ENCODE results near the gene BMPR1B. TPM values are rescaled to one million over a fixed set of nuclear protein-coding genes. Genes with fewer than 3 reads are reported as not detected.

BMPR1B gene
- total and polyA plus RNA-seq, 2 donors (not counting 1 experiment from before 2014, with no cell fraction given): not detected

GRCh38 chr4:95014068-95014467 lies 256.3 kb downstream of the BMPR1B start:
- no peak overlapping the region for H3K27ac Mint-ChIP-seq
- no peaks in the 10 kb centered on the region for H3K4me1 Mint-ChIP-seq
- Histone ChIP-seq H3K4me1 (ENCODE audit: control insufficient read depth in 2 of 2, insufficient read depth in 2 of 2, low read length in 2 of 2) (no peaks in the 10 kb centered on the region), H2AFZ (ENCODE audit: insufficient read depth, low read depth, low read length, poor library complexity, severe bottlenecking) (no peak overlapping the region), H3K36me3 (replicated peaks in 1 of 2; ENCODE audit: control extremely low read depth in 1 of 2, control insufficient read depth in 1 of 2, extremely low read depth in 1 of 2, insufficient read depth in 2 of 2, low read length in 1 of 2) (no peaks in the 10 kb centered on the region), H3K4me2 (replicated peaks; ENCODE audit: low read depth, low read length, poor library complexity, severe bottlenecking) (no peak overlapping the region), H3K79me2 (ENCODE audit: control insufficient read depth, insufficient read depth, low read length) (no peaks in the 10 kb centered on the region), H3K4me3 (ENCODE audit: control extremely low read depth in 1 of 5, extremely low read depth in 1 of 5, insufficient read depth in 1 of 5, low read depth in 2 of 5, low read length in 4 of 5) (no peak overlapping the region), H4K20me1 (ENCODE audit: control insufficient read depth, insufficient read depth, low read length, poor library complexity, severe bottlenecking) (no peaks in the 10 kb centered on the region), H3K9ac (ENCODE audit: low read length) (no peak overlapping the region), H3K27ac (ENCODE audit: low read length in 2 of 2) (no peak overlapping the region), H3K9me3 (ENCODE audit: control extremely low read depth in 1 of 3, control insufficient read depth in 2 of 3, insufficient read depth in 1 of 3, low read length in 2 of 3) (no peaks in the 10 kb centered on the region), H3K27me3 (replicated peaks in 1 of 4; ENCODE audit: control extremely low read depth in 1 of 4, control insufficient read depth in 3 of 4, insufficient read depth in 4 of 4, low read length in 3 of 4) (no peaks in the 10 kb centered on the region)
- no peak for ATAC-seq (ENCODE audit: low read depth)
- H3K27me3 Mint-ChIP-seq: no peaks in the 10 kb centered on the region
- H3K9me3 Mint-ChIP-seq (ENCODE audit: insufficient read depth): no peaks in the 10 kb centered on the region
- ChIA-PET POLR2A (no interaction called here), CTCF (no interaction called here)
- H3K4me3 Mint-ChIP-seq: no peak overlapping the region
- intact Hi-C loops (cut with micrococcal nuclease): no loop called here
- no peak for DNase-seq
- no CpG with 5 or more reads among the region's 1 CpG for WGBS (ENCODE audit: insufficient coverage)
- TF ChIP-seq, protein P1, sequence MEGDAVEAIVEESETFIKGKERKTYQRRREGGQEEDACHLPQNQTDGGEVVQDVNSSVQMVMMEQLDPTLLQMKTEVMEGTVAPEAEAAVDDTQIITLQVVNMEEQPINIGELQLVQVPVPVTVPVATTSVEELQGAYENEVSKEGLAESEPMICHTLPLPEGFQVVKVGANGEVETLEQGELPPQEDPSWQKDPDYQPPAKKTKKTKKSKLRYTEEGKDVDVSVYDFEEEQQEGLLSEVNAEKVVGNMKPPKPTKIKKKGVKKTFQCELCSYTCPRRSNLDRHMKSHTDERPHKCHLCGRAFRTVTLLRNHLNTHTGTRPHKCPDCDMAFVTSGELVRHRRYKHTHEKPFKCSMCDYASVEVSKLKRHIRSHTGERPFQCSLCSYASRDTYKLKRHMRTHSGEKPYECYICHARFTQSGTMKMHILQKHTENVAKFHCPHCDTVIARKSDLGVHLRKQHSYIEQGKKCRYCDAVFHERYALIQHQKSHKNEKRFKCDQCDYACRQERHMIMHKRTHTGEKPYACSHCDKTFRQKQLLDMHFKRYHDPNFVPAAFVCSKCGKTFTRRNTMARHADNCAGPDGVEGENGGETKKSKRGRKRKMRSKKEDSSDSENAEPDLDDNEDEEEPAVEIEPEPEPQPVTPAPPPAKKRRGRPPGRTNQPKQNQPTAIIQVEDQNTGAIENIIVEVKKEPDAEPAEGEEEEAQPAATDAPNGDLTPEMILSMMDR (IDR thresholded peaks at IDR 0.05): no peak
- TF ChIP-seq EZH2 (IDR thresholded peaks at IDR 0.05; ENCODE audit: borderline replicate concordance, insufficient read depth, low read depth, low read length, poor library complexity, severe bottlenecking): no peak

DNA sequence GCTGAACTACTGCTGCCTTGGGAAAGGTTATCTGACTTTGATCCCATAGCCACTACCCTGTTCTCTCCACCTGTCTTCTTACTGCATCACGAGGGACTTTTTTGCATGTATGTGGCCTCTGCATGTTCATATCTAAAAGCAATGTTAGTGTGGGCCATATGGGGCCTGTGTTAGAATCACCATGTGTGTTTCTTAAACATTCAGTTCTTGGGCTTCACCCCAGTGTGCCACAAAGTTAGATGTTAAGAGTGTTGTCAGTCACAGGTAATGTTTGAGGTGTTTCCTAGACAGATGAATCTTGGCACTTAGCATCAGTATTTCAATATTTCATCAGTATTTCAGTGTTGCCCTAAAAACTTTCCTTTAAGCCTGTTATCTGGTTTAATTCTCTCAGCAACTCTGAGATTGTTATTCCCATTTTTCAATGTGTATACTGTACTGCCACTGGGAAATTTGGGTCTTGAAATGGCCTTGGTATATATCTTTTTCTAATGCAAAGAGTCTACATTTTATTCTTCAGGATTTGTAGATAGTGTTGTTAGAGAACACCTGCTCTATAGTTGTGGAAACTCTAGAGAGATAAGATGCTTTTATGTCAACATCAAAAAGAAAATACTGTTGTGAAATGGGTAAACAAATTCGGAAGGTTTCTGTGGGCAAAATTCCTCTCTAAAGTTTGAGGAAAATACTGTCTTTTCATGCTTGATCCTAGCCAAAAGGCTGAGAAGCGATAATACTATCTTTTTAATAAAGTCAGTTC lies 259.7 kb downstream of the BMPR1B start:
- no peak overlapping the region for H3K27ac Mint-ChIP-seq
- intact Hi-C loops (cut with micrococcal nuclease): no loop called here
- ATAC-seq (ENCODE audit: low read depth): no peak
- Histone ChIP-seq H3K36me3 (replicated peaks in 1 of 2; ENCODE audit: control extremely low read depth in 1 of 2, control insufficient read depth in 1 of 2, extremely low read depth in 1 of 2, insufficient read depth in 2 of 2, low read length in 1 of 2) (no peaks in the 10 kb centered on the region), H3K9ac (ENCODE audit: low read length) (no peak overlapping the region), H3K27me3 (replicated peaks in 1 of 4; ENCODE audit: control extremely low read depth in 1 of 4, control insufficient read depth in 3 of 4, insufficient read depth in 4 of 4, low read length in 3 of 4) (no peaks in the 10 kb centered on the region), H4K20me1 (ENCODE audit: control insufficient read depth, insufficient read depth, low read length, poor library complexity, severe bottlenecking) (no peaks in the 10 kb centered on the region), H3K27ac (ENCODE audit: low read length in 2 of 2) (no peak overlapping the region), H2AFZ (ENCODE audit: insufficient read depth, low read depth, low read length, poor library complexity, severe bottlenecking) (no peak overlapping the region), H3K4me1 (ENCODE audit: control insufficient read depth in 2 of 2, insufficient read depth in 2 of 2, low read length in 2 of 2) (no peaks in the 10 kb centered on the region), H3K9me3 (ENCODE audit: control extremely low read depth in 1 of 3, control insufficient read depth in 2 of 3, insufficient read depth in 1 of 3, low read length in 2 of 3) (no peaks in the 10 kb centered on the region), H3K4me2 (replicated peaks; ENCODE audit: low read depth, low read length, poor library complexity, severe bottlenecking) (no peak overlapping the region), H3K4me3 (ENCODE audit: control extremely low read depth in 1 of 5, extremely low read depth in 1 of 5, insufficient read depth in 1 of 5, low read depth in 2 of 5, low read length in 4 of 5) (no peak overlapping the region), H3K79me2 (ENCODE audit: control insufficient read depth, insufficient read depth, low read length) (no peaks in the 10 kb centered on the region)
- H3K4me3 Mint-ChIP-seq: no peak overlapping the region
- POLR2A ChIA-PET: no interaction called here
- no peak for DNase-seq
- TF ChIP-seq, protein P1 (IDR thresholded peaks at IDR 0.05): no peak
- no peaks in the 10 kb centered on the region for H3K9me3 Mint-ChIP-seq (ENCODE audit: insufficient read depth)
- CTCF ChIA-PET: no interaction called here
- no CpG with 5 or more reads among the region's 3 CpGs for WGBS (ENCODE audit: insufficient coverage)
- no peaks in the 10 kb centered on the region for H3K27me3 Mint-ChIP-seq
- no peaks in the 10 kb centered on the region for H3K4me1 Mint-ChIP-seq
